Skin epidermis (tissue), 12 donors: Measurements from ENCODE around the gene FLNC.

ENCODE experiments used
- H3K27ac ChIP-seq, 21 experiments: fragments of 200-600 bp; sonication (generic) in 11 of 21; one replicate each; pipeline ENCODE4 v1.5.0; 2020; ENCODE audit warnings: mild to moderate bottlenecking in 3 of 21, inconsistent platforms in 2 of 21, moderate library complexity in 2 of 21
- H3K4me3 ChIP-seq, 7 experiments: fragments of 200-600 bp; sonication (generic) in 2 of 7; one replicate each; pipeline ENCODE4 v1.5.0; 2020; ENCODE audit warnings: inconsistent platforms in 2 of 7, mild to moderate bottlenecking in 2 of 7, moderate library complexity in 1 of 7

FLNC gene

DNA sequence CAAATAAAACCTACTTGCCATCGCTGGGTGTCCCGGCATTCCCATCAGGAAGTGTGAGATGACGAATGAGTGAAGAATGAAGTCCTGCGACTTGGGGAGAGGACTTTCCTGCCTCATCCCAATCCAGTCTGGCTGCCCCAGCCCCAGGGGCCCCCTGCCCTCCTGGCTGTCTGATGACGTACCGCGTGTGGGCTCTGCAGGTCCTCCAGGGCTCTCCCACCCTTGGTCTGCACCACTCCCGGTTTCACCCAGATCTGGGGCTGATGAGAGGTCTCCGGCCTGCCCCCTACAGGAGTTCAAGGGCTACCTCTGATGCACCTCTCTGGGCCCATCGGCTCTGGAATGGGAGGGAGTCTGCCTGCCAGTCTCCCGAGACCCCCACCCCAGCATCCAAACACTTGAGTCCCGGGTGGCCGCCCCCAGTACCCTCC is 42.2 kb downstream of the FLNC start:
- Histone ChIP-seq H3K4me3 (no peak overlapping the region), H3K27ac (no peak overlapping the region)

- Histone ChIP-seq H3K4me3 (no peak overlapping the region), H3K27ac (no peak overlapping the region)
These were observed 43.0 kb downstream of the FLNC start for GRCh38 chr7:128873234-128873633.

- Histone ChIP-seq H3K27ac (no peak overlapping the region), H3K4me3 (no peak overlapping the region)
These were observed 44.2 kb downstream of the FLNC start for GRCh38 chr7:128874140-128875031.

DNA sequence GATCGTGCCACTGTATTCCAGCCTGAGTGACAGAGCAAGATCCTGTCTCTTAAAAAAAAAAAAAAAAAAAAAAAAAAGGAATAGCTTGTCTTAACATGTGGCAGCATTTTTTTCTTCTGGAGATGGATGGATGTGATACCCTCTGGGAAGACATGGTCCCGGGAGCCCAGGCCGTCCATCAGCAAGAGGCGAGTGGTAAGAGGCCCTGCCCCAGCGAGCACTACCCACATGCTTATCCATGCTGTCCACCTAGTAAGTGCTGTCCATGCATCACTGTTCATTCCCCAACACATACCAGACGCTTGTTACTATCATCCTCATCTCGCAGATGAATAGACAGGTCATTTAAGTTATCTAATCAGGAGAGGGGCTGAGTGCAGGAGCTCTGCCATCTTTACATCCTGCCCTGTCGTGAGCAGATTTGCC is 45.3 kb downstream of the FLNC start:
- H3K4me3 ChIP-seq = no peak overlapping the region
- no peak overlapping the region for H3K27ac ChIP-seq

GRCh38 chr7:128876127-128876526 is 45.9 kb downstream of the FLNC start:
- no peak overlapping the region for H3K4me3 ChIP-seq
- no peak overlapping the region for H3K27ac ChIP-seq

GRCh38 chr7:128876586-128876977 is 46.4 kb downstream of the FLNC start:
- Histone ChIP-seq H3K4me3 (no peak overlapping the region), H3K27ac (no peak overlapping the region)

- Histone ChIP-seq H3K4me3 (no peak overlapping the region), H3K27ac (no peak overlapping the region)
These were observed 47.0 kb downstream of the FLNC start for GRCh38 chr7:128876978-128877755.

DNA sequence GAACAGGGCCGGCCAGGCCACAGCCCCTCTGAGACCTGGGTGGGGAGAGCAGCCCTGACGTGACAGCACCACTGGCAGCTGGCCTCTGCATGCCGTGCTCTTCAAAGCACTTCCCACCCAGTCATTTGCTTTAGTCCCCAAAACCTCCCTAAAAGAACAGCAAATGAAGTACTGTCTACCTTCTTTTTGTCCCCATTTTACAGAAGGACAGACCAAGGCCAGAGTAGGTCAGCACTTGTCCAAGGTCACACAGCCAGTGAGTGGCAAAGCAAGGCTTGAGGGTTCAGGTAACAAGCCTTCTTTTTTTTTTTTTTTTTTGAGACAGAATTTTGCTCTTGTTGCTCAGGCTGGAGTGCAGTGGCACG is 47.5 kb downstream of the FLNC start:
- Histone ChIP-seq H3K27ac (no peak overlapping the region), H3K4me3 (no peak overlapping the region)

DNA sequence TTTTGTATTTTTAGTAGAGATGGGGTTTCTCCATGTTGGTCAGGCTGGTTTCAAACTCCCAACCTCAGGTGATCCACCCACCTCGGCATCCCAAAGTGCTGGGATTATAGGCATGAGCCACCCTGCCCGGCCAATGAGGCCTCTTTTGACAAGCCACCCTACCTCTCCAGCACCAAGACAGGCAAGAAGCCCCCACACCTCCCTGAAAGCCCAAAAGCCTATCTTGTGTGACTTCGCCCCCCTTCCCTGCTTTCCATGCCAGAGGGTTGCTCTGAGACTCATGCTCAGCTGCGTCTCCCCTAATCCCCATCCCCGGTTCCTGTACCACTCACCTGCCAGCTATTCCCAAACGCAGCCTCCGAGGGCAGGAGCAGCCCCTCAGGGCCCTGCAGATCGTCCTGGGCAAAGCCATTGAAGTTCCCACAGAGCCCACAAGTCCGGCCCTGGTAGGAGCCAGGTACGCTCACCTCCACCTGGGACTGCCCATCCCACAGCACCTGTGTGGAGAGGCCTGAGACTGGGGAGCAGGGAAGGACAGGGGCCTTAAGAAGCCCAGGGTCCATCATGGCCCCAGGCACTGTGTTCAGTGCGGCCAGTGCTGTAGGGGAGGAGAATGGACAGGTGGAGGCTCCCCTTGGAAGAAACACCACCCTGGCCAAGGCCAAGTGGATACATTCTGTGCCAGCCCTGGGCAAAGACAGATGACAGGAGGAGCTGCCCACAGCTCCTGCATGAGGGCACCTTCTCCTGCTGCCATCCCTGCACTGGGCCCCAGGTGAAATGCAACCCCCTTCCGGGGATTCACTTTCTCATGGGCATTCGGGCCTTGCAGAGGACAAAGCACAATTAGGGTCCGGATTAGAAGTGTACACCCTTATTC is 48.3 kb downstream of the FLNC start:
- no peak overlapping the region for H3K4me3 ChIP-seq
- no peak overlapping the region for H3K27ac ChIP-seq

DNA sequence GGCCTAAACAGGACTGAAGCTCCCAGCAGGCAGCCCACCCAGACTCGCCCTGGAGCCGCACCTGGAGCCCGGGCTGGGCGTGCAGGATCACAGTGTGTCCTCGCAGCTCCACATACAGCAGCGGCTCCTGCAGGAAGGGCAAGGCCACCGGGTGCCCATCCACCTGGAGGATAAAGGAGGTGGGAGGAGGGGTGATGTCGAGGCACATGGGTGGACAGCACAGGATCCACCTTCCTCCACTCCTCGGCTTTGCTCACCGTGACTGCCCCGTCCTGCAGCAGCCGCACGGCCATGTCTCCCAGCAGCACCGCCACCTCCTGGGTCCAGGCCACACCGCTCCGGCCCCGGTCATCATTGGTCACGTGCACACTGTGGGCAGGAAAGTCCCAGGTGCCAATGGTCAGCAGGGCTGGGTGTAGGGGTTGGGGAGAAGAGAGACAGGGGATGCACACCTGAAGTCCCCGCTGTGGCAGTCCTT is 49.3 kb downstream of the FLNC start:
- no peak overlapping the region for H3K4me3 ChIP-seq
- no peak overlapping the region for H3K27ac ChIP-seq

DNA sequence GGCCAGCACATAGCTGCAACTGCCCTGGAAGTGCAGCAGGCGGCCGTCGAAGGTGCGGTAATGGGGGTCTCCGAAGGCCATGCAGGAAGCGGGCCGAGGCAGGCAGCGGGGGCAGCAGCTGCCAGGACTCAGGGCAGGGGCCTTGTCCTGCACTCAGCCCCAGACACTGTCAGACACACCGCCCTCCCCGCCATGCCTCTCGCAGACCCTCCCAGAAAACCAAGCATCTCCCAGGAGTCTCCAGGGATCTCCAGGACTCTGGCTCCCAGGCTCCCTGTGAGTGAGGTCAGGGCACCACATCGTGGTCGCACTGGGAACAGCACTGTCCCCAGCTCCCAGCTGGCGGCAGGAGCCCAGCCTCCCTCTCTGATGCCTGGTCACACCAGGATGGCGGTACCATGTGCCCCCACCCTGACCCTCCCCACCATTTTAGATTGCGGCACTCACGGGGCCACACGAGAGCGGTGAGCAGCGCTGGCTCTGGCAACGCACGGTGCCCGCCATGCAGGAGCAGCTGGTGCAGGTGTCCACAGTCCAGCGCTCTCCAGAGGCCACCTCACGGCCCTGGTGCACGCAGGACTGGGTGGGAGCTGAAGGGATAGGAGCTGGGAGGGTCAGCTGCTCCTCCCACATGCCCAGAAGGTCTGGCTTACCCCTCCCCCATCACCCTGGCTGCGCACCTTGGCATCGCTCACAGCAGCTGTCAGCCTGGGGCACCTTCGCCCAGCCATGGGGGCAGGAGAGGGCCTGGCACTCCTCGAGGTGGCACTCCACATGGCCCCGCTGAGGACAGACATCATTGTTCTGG is 49.9 kb downstream of the FLNC start:
- Histone ChIP-seq H3K27ac (no peak overlapping the region), H3K4me3 (no peak overlapping the region)

DNA sequence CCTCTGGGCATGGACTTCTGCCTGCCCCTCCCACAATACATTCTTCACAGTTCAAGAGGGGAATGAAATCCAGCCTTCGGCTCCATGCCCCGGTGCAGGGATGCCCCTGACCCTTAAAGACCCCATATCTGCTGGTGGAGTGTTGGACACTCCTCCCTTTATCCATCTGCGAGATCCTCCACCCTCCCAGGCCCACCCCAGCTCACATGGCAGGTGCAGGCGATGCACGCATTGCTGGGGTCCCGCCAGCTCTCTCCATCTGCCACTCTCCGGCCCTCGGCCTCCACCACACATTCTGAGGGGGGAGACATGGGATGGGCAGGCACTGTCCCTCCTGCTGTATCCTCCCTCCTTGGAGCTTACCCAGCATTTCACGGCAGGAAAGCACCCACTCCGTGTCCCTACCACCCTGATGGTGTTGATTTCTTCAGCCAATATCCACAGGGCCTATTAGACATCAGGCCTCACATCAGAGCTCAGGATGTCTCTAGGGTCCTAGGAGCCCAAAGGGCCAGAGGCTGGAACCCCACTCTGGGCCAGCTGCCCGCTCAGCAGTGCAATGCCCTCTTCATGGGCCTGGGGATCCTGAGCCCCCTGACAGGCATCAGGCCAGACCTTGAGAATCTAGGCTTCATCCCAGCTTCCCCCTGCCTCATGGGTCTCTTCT is 50.7 kb downstream of the FLNC start:
- no peak overlapping the region for H3K4me3 ChIP-seq

GRCh38 chr7:128881458-128882125 is 51.4 kb downstream of the FLNC start:
- H3K4me3 ChIP-seq = no peak overlapping the region
- H3K27ac ChIP-seq = no peak overlapping the region

More for the DNA sequence above, 50.7 kb downstream of the FLNC start:
- H3K27ac ChIP-seq = no peak overlapping the region

- H3K4me3 ChIP-seq = no peak overlapping the region
- H3K27ac ChIP-seq = no peak overlapping the region
These were observed 51.9 kb downstream of the FLNC start for GRCh38 chr7:128882134-128882533.

- Histone ChIP-seq H3K27ac (peak overlapping the region in 1 of 21 experiments; percentile 51), H3K4me3 (peak overlapping the region in 3 of 7 experiments; percentile 9 to 28 (median 11))
These were observed 53.6 kb downstream of the FLNC start for GRCh38 chr7:128883622-128884448.

GRCh38 chr7:128884561-128885369 is 54.6 kb downstream of the FLNC start:
- H3K4me3 ChIP-seq = no peak overlapping the region
- no peak overlapping the region for H3K27ac ChIP-seq
